Activated T-helper 17 cell treated with anti-CD3 and anti-CD28 coated beads, Interleukin-2, amount 50 U/mL, for 72 hours (primary cell): ENCODE data around the gene SDK1. TPM values are rescaled to one million over a fixed set of nuclear protein-coding genes. Genes with fewer than 3 reads are reported as not detected.
"Not testable (repeated sequence)": the region's sequence is repeated elsewhere in the genome, so short reads cannot be mapped to it uniquely, and the experiment has no call there.

Experiments
- ATAC-seq: fragments of 150-1000 bp; cut with Tn5 transposase; replicated peaks from 2 replicates; pipeline ENCODE4 v1.10.0; 2021; ENCODE audit warnings: mild to moderate bottlenecking, moderate library complexity
- H3K27ac Mint-ChIP-seq: one replicate; pipeline ENCODE4 v1.8.0; 2022; ENCODE audit warnings: mixed read lengths
- H3K27me3 Mint-ChIP-seq: one replicate; pipeline ENCODE4 v1.8.0; 2022; ENCODE audit warnings: mixed read lengths
- H3K36me3 Mint-ChIP-seq: one replicate; pipeline ENCODE4 v1.8.0; 2022; ENCODE audit warnings: low read depth, mild to moderate bottlenecking, mixed read lengths
- H3K4me1 Mint-ChIP-seq: one replicate; pipeline ENCODE4 v1.8.0; 2022; ENCODE audit warnings: mixed read lengths
- H3K4me3 Mint-ChIP-seq: one replicate; pipeline ENCODE4 v1.8.0; 2022; ENCODE audit warnings: mild to moderate bottlenecking, mixed read lengths
- H3K9me3 Mint-ChIP-seq: one replicate; pipeline ENCODE4 v1.8.0; 2022; ENCODE audit warnings: mixed read lengths
- total RNA-seq, 2 donors: library from RNA; stranded (reverse); gene quantifications; one replicate each; pipeline ENCODE4 v1.2.3, GENCODE V29; 2022

The SDK1 gene
- total RNA-seq, 2 donors from 2014 or later = 0.06 to 1.1 TPM

DNA sequence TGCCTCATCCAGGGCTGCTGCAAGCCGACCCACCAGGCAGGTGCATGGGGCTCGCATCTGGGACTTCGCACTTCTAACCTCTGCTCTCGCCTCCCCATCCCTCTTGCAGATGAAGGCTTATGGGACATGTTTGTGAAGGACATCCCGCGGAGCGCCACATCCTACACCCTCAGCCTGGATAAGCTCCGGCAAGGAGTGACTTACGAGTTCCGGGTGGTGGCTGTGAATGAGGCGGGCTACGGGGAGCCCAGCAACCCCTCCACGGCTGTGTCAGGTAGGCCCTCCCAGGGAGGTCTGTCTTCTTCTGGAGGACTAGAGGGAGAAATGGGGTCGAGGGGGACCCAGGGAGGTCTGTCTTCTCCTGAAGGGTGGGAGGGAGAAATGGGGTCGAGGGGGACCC lies 932.1 kb downstream of the SDK1 start:
- Mint-ChIP-seq H3K36me3 (no peaks in the 10 kb centered on the region), H3K4me1 (no peaks in the 10 kb centered on the region), H3K9me3 (no peaks in the 10 kb centered on the region), H3K27ac (no peak overlapping the region), H3K4me3 (no peak overlapping the region), H3K27me3 (peaks cover 5% of the 10 kb centered on the region)
- no peak for ATAC-seq

DNA sequence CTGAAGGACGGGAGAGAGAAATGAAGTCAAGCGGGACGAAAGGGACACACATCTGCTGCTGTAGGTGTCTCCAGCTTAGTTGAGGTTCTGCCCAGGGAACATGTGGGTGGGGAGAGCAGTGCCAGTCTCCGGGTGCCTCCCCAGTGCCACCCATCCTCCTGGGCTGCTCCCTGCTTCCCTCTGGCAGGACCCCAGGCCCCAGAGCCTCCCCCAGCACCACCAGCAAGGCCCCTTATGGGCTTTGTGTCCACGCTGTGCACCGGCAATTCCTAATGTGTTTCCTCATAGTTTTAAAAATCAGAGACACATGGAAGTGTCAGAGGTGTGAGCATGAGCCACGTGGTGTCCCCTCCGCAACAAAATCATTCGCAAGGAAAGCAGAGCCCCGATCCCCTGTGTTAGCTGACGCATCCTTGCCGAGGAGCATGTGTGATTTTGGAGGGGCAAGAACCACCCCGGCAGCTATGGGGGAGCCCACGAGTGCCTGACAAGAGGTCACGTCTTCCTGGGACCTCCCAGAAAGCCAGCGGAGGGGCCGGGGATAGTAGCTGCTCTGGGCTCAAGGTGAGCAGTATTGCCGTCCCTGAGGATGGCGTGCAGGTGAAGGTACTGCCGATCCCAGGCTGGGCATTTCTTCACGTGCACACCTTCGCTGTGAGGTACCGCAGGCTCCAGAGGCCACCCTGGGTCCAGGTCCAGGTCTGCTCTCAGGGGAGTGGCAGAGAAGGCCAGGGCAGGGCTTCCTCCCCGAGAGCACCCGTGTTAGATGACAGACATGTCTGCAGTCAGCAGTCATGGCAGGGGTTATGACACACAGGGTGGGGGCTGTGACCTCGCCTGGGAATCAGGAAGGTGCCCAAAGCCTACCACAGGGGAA lies 932.8 kb downstream of the SDK1 start:
- Mint-ChIP-seq H3K4me3 (no peak overlapping the region), H3K27me3 (peaks cover 5% of the 10 kb centered on the region), H3K4me1 (no peaks in the 10 kb centered on the region), H3K27ac (no peak overlapping the region), H3K36me3 (no peaks in the 10 kb centered on the region), H3K9me3 (no peaks in the 10 kb centered on the region)
- ATAC-seq = no peak

DNA sequence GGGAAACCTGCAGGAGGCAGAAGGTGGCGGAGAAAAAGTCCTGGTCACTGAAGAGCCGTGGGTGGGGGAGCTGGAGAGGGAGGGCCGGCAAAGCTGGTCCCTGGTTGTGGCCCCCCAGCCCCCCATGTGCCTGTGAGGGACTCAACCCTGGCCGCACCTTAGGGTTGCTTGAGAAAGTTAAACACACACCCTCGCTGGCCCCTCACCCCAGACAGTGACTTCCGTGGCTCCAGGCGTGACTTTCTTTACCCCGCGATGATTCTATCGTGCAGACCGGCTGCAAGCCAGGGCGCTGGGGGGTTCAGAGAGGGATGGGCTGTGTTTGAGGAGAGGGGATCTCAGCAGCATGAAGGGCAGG lies 933.4 kb downstream of the SDK1 start:
- peaks cover 5% of the 10 kb centered on the region for H3K27me3 Mint-ChIP-seq
- no peaks in the 10 kb centered on the region for H3K36me3 Mint-ChIP-seq
- no peak overlapping the region for H3K27ac Mint-ChIP-seq
- H3K4me3 Mint-ChIP-seq = no peak overlapping the region
- H3K4me1 Mint-ChIP-seq = no peaks in the 10 kb centered on the region
- H3K9me3 Mint-ChIP-seq = no peaks in the 10 kb centered on the region
- no peak for ATAC-seq

DNA sequence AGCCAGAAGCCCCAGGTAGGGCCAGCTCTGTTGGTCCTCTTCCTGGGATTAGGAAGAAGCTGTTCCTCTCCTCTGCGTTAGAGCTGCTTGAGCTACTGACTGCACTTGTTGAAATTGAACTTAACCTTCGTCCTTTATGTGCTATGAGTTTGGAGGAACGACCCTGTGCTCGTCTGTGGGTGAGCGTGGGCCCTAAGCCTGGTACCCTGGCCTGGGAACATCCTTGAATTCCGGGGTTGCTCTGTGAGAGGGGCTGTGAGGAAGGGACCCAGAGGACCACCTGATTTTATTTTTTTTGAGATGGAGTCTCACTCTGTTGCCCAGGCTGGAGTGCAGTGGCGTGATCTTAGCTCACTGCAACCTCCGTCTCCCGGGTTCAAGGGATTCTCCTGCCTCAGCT lies 933.8 kb downstream of the SDK1 start:
- no peaks in the 10 kb centered on the region for H3K4me1 Mint-ChIP-seq
- H3K27me3 Mint-ChIP-seq = peaks cover 5% of the 10 kb centered on the region
- no peak for ATAC-seq
- no peak overlapping the region for H3K27ac Mint-ChIP-seq
- no peaks in the 10 kb centered on the region for H3K36me3 Mint-ChIP-seq
- H3K9me3 Mint-ChIP-seq = no peaks in the 10 kb centered on the region
- H3K4me3 Mint-ChIP-seq = no peak overlapping the region

DNA sequence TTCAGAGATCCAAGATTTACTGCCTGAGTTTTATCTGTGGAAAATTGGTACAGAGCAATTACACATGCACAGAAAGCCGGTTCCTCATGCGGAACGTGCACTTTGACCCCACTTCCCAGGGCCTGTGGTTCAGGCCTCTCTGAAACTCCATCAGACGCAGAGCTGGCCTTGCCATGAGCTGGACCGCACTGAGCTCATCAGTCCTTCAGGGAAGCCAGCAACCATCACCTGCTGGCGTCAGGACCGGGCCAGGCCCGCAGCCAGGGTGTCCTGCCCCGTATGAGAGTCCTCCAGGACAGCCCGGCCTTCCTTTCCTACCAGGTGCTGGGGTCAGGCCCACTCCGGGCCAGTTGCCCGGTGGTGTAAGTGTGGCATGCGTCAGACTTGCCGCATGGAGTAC lies 934.5 kb downstream of the SDK1 start:
- no peak overlapping the region for H3K4me3 Mint-ChIP-seq
- H3K36me3 Mint-ChIP-seq = no peaks in the 10 kb centered on the region
- no peak for ATAC-seq
- H3K27ac Mint-ChIP-seq = no peak overlapping the region
- H3K27me3 Mint-ChIP-seq = peaks cover under 1% of the 10 kb centered on the region
- no peaks in the 10 kb centered on the region for H3K4me1 Mint-ChIP-seq
- H3K9me3 Mint-ChIP-seq = no peaks in the 10 kb centered on the region

DNA sequence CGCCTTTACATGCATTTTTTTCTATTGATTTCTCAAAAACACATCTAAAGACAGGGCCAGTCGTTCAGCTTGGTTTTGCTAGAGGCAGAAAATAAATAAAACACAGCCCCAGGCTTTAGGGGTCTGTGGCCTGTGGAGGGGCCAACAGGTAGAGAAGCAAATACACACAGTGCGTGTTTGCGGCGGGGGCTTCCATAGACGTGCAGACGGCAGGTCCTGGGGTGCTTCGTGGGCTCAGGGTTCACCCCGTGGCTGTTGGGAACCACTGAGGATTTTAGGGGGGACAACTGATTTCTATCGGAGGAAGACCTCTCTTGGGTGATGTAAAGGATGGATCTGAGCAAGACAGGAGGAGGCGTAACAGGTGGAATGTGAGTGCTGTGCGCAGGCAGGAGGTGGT lies 935.3 kb downstream of the SDK1 start:
- H3K36me3 Mint-ChIP-seq = no peaks in the 10 kb centered on the region
- ATAC-seq = no peak

DNA sequence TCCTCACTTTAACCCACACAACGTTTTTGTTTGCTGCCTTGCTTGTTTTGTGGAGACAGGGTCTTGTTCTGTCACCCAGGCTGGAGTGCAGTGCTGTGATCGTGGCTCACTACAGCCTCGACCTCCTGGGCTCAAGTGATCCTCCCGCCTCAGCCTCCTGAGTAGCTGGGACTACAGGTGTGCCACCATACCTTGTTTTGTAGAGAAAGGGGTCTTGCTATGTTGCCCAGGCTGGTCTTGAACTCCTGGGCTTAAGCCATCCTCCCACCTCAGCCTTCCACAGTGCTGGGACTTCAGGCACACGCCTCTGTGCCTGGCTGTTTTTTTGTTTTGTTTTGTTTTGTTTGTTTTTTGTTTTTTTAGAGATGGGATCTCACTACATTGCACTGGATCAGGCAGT lies 935.8 kb downstream of the SDK1 start:
- H3K9me3 Mint-ChIP-seq, H3K27me3 Mint-ChIP-seq, H3K4me3 Mint-ChIP-seq, ATAC-seq, H3K36me3 Mint-ChIP-seq, H3K27ac Mint-ChIP-seq, H3K4me1 Mint-ChIP-seq: not testable (repeated sequence)

More for the DNA sequence above, 935.3 kb downstream of the SDK1 start:
- Mint-ChIP-seq H3K27me3 (no peaks in the 10 kb centered on the region), H3K4me3 (no peak overlapping the region), H3K27ac (no peak overlapping the region), H3K4me1 (no peaks in the 10 kb centered on the region), H3K9me3 (no peaks in the 10 kb centered on the region)

DNA sequence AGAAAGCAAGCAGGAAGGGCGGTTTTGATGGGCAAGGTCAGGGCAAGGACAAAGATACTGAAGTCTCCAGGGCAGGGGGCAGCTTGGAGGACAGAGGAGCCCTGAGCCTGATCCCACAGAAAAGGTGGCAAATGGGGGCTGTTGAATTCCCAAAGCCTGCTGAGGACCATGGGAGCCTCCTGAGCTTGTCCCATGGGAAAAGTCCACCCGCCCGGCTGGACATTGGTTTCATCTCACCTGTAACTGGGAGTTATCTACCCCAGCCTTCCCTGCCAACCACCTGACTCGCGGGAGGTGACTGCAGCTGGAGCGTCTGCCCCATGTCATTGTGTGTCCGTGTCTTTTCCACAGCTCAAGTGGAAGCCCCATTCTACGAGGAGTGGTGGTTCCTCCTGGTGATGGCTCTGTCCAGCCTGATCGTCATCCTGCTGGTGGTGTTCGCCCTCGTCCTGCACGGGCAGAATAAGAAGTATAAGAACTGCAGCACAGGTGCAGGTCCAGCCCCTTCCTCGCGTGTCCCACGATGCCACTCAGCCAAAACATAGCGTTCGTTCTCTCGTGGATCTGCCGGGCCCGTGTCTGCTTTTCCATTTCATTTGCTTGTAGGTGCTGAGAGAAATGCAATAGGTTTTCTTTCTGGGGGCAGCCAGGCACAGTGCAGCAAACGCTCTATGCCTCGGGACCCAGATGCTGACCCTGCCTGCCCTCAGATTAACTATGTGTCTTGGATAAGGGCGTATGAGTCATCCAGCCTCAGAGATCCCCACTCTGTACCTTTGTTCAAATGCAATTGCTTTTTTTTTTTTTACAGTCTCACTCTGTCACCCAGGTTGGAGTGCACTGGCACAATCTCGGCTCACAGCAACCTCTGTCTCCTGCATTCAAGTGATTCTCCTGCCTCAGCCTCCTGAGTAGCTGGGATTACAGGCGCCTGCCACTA lies 936.5 kb downstream of the SDK1 start:
- Mint-ChIP-seq H3K4me1 (no peaks in the 10 kb centered on the region), H3K9me3 (no peaks in the 10 kb centered on the region), H3K4me3 (no peak overlapping the region), H3K27me3 (no peaks in the 10 kb centered on the region), H3K27ac (no peak overlapping the region), H3K36me3 (no peaks in the 10 kb centered on the region)
- no peak for ATAC-seq

DNA sequence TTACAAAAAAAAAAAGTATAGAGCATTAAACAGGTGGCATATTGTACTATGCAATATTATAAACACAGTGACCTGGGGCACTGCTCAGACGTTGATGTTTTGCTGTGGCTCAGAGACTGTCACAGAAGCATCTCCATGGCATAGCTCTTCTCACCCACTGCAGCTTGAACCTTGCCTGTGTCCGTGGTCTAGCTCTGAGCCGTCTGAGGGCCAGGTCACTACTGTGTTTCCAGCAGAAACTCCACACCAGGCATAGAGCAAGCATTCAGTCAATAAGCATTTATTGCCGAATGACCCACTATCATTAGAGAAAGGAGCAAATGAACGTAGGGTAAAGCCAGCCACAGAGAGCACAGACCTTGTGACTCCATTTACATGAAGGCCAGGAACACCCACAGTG lies 937.8 kb downstream of the SDK1 start:
- no peaks in the 10 kb centered on the region for H3K36me3 Mint-ChIP-seq
- H3K27ac Mint-ChIP-seq = no peak overlapping the region
- H3K4me3 Mint-ChIP-seq = no peak overlapping the region
- H3K4me1 Mint-ChIP-seq = no peaks in the 10 kb centered on the region
- ATAC-seq = no peak
- no peaks in the 10 kb centered on the region for H3K9me3 Mint-ChIP-seq
- no peaks in the 10 kb centered on the region for H3K27me3 Mint-ChIP-seq

DNA sequence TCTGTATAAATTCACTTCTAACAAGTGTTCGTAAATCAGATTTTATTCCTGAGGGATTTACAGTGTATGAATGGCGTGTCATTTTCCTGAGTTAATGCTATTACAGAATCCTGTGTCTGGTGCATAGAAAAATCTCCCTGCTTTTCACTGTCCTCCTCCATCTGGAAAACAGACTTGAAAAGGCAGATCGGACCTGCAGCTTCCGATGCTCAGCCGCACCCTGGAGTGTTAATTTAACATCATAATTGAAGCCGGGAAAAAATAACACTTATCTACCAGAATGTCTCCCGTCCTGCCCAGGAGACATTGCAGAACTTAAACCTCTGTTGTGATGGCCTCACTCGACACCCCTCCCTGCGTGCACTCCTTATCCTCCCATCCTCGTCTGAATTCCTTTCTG lies 939.0 kb downstream of the SDK1 start:
- no peak for ATAC-seq
- Mint-ChIP-seq H3K9me3 (peaks cover 3% of the 10 kb centered on the region), H3K27me3 (no peaks in the 10 kb centered on the region), H3K36me3 (no peaks in the 10 kb centered on the region), H3K4me1 (no peaks in the 10 kb centered on the region), H3K4me3 (no peak overlapping the region), H3K27ac (no peak overlapping the region)

DNA sequence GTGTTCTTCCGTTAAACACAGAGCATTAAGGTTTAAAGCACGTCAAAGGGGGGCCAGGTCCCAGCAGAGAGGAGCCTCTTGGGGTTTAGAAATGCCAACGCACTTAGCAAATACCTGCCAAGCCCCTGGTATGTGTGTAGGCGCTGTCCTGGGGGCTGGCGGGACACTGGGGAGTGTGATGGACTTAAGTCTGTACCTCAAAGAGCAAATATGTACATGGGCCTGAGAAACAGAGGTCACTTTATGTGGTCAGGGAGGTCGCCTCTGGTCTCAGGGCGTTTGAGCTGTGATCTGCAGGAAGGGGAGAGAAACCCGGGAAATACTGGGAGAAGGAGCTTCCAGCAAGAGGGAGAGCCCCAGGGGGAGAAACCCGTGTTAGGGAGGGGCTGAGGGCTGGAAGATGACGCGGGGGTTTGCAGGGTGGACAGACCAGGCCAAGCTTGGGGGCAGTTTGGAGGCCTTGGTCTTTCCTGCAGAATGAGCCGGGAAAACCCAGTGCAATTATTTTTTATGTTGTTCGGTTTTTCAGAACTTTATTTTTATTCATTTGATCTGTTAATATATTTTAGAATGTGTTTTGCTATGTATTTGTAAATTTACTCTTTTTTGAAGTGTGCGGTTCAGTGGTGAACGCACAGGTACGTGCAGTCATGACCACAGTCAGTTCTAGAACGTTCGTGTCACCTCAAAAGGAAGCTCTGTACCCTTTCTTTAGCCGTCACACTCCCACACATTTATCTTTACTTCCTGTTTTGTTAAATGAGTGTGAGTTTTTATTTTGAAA lies 939.7 kb downstream of the SDK1 start:
- Mint-ChIP-seq H3K9me3 (peaks cover 7% of the 10 kb centered on the region), H3K36me3 (no peaks in the 10 kb centered on the region), H3K4me3 (no peak overlapping the region), H3K27me3 (no peaks in the 10 kb centered on the region), H3K27ac (no peak overlapping the region), H3K4me1 (no peaks in the 10 kb centered on the region)
- ATAC-seq = no peak

DNA sequence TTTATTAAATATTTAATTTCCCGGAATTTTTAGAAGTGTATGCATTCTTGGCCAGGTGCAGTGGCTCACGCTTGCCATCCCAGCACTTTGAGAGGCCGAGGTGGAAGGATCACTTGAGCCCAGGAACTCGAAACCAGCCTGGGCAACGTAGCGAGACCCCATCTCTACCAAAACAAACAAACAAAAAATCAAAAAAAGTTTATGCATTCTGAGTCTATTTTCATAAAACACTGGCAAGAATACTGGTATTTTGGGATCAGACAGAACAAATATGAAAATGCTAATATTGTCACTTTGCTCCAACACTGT lies 940.2 kb downstream of the SDK1 start:
- Mint-ChIP-seq H3K27ac (no peak overlapping the region), H3K9me3 (peaks cover 7% of the 10 kb centered on the region), H3K27me3 (no peaks in the 10 kb centered on the region), H3K4me3 (no peak overlapping the region), H3K4me1 (no peaks in the 10 kb centered on the region), H3K36me3 (no peaks in the 10 kb centered on the region)
- no peak for ATAC-seq

DNA sequence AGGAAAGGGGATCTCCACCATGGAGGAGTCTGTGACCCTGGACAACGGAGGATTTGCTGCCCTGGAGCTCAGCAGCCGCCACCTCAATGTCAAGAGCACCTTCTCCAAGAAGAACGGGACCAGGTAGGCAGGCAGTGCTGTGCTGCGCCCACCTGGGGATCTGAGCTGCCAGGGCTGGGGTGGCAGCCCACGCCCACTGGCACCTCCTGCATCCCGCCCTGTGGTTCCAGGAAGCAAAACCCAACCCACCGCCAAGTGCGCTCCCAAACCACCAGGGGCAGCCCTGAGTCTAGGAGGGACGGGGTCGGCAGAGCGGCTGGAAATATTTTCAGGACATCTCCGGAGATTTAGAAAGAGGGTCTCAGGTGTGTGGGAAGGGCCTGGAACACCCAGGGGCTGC lies 940.7 kb downstream of the SDK1 start:
- H3K9me3 Mint-ChIP-seq = peaks cover 7% of the 10 kb centered on the region
- no peak for ATAC-seq
- no peaks in the 10 kb centered on the region for H3K4me1 Mint-ChIP-seq
- no peaks in the 10 kb centered on the region for H3K36me3 Mint-ChIP-seq
- H3K27ac Mint-ChIP-seq = no peak overlapping the region
- no peaks in the 10 kb centered on the region for H3K27me3 Mint-ChIP-seq
- H3K4me3 Mint-ChIP-seq = no peak overlapping the region

DNA sequence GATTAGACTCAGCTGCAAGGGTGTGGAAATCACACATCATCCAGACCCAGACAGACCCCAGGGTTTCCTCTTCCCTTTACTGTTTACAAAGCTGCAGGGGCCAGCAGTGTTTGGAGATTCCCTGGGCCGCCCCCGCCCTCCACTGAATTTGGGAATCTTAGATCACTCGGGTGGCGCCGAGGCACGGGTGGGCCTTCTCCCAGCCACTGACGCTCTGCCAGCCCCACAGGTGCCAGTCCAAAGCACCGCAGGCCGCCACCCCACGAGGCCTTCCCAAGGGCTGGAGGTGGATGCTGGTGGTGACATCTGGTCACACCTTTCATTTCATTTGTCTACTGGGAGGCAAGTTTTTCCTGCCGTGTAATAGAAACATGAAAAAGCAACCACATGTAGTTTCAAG lies 941.7 kb downstream of the SDK1 start:
- ATAC-seq = no peak

More for the DNA sequence above, 941.7 kb downstream of the SDK1 start:
- Mint-ChIP-seq H3K9me3 (peaks cover 7% of the 10 kb centered on the region), H3K27me3 (no peaks in the 10 kb centered on the region), H3K36me3 (no peaks in the 10 kb centered on the region), H3K4me1 (no peaks in the 10 kb centered on the region), H3K27ac (no peak overlapping the region), H3K4me3 (no peak overlapping the region)
